Erythroblast (primary cell): Measurements from ENCODE around the gene MYBPC3.

ENCODE experiments used
- GATA1 ChIP-seq: IDR thresholded peaks from 2 replicates; pipeline ENCODE4 v1.6.1; 2011; ENCODE audit warnings: low read depth, mild to moderate bottlenecking, control low read depth, low read length, moderate library complexity
- POLR2A ChIP-seq: IDR thresholded peaks from 2 replicates; pipeline ENCODE4 v1.6.1; 2011; ENCODE audit warnings: mild to moderate bottlenecking, low read length

DNA sequence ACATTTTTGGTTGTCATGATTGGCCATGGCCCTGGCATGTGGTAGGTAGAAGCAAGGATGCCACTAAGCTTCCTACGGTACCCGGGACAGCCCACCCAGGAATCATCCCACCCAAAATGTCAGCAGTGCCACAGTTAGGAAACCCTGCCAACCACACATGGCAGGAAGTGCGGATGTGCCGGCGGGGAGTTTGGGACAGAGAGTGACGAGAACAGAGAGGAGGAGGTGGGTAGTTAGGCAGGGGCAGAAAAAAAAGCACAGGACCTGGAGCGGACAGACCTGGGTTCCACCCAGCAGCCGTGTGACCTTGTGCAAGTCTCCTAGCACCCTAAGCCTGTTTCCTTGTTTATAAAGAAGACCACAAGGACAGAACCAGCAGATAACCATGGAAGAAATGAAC is 22.5 kb upstream of the MYBPC3 start:
- no peak for TF ChIP-seq POLR2A
- no peak for TF ChIP-seq GATA1
